DMS114 treated with DMSO at 0.1 percent for 48 hours (cell line): Measurements from ENCODE around the gene C1GALT1C1.
"Not testable (repeated sequence)": the region's sequence is repeated elsewhere in the genome, so short reads cannot be mapped to it uniquely, and the experiment has no call there.

Experiments used
- DNase-seq: peaks from one replicate; lab custom pipeline; 2025; ENCODE audit not compliant: unreplicated experiment; lab: John Stamatoyannopoulos, UW

Gene C1GALT1C1

GRCh38 chrX:120629667-120630537 is at the start of gene C1GALT1C1:
C1GALT1C1 (minus strand) TSS chrX:120630054; CDS start chrX:120627166, 2,888 bp downstream.
- DNase-seq, result peak; percentile 79

DNA sequence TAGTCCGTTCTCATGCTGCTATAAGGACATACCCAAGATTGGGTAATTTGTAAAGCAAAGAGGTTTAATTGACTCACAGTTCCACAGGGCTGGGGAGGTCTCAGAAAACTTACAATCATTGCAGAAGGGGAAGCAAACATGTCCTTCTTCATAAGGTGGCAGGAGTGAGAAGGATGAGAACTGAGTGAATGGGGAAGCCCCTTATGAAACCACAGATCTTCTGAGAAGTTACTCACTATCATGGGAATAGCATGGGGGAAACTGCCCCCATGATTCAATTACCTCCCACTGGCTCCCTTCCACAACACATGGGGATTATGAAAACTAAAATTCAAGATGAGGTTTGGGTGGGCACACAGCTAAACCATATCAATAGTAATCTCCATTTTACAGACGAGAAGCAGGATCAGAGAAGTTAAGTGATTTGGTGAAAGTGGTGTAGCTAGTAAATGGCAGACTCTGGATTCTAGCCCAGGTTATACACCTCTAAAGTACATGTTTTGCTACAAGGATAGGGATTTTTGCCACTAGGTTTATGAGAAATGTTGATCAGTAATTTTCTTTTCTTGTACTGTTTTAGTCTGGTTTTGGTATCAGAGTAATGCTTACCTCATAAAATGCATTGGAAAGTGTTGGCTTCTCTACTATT is 47.3 kb upstream of the C1GALT1C1 start:
- no peak for DNase-seq

- DNase-seq, result no peak
Measured at GRCh38 chrX:120672841-120673530, 43.1 kb upstream of the C1GALT1C1 start.

DNA sequence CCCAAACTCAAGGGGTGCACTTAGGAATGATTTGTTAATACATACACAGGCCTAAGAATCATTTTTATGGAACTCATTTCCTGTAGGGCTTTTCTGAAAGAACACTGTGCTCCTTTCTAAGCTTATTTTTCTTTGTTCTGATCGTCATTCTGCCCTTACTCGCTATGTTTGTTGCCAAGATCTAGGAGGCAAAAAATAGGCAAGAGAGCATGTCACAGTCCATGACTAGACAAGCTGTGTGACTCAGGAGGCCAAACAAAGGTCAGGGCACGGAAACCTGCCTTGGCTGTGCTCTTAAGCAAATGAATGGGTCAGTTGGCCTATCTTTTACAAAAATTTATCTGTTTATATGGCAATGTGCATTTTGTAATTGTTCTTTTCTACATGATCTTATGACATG is 42.5 kb upstream of the C1GALT1C1 start:
- DNase-seq, result no peak

DNA sequence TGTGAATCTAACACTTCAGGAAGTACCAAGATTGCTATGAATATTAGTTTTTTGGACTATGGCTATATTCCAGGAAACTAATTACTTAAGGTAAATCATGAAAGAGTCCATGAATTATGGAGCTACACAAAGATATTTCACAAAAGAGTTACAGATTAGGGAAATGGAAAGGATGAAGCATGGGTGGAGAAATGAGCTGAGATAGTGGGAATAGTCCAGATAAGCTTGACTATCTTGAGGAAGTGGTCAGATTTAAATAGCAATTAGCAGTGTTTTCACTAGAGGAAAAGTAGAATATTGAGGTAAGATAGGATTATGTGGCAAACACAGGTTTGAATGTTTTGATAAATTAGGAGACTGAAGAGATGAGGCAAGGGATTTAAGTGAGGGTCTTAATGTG is 42.1 kb upstream of the C1GALT1C1 start:
- no peak for DNase-seq

DNA sequence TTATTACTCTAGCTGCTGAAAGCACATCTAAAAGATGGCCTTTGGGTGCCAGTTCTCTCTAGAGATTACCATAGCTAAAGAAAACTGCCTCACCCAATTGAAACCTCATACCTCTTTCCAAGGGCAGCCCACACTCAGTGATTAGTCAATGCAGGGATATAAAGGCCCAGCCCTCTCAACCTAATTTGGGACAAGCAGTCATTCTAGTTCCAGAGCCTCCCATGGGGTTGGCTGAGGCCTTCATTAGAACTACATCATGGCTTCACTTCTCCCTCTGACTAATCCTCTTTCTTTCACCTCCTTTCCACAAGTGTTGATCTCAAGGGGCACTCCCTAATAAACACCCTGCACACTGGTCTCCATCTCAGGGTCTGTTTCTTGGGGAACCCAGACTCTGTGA is 38.5 kb upstream of the C1GALT1C1 start:
- DNase-seq, result no peak

GRCh38 chrX:120664535-120664934 is 34.7 kb upstream of the C1GALT1C1 start:
- DNase-seq, result not testable (repeated sequence)

GRCh38 chrX:120664081-120664480 is 34.2 kb upstream of the C1GALT1C1 start:
- peak; percentile 0 for DNase-seq

- DNase-seq, result no peak
Measured at GRCh38 chrX:120662662-120663061, 32.8 kb upstream of the C1GALT1C1 start.

DNA sequence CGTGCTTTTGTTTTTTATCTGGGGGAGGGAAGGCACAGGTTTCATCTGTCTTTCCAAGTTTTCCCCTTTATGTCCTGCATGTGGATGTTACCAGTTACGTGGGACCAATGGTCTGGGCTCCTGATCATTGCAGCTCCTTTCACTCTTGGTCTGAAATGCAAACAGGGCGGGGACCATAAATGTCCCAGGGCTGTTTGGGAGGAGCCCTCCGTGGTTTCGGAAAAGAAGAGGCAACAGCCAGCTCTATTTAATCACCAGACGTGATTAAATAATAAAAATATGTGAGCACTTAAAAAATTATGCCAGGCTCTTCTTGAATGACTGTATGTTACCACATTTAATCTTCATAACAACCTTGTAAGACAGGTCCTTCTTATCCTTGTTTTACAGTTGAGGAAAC is 30.8 kb upstream of the C1GALT1C1 start:
- DNase-seq, result no peak

DNA sequence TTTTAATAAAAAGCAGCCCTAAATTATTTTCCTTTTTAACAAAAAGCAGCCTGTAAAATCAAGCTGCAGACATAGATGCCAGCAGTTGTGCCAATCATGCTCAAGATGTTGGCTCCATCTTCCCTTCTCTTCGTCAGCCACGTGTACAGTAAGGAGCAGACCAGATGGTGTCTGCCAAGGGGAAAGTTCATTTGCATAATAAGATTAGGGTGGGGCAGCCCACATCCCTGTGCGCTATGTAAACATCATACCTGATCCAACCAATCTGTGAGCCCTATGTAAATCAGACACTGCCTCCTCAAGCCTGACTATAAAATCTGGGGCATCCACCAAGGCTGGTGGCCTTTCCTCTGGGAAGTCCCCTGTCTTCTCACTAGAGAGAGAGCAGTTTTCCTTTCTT is 23.1 kb upstream of the C1GALT1C1 start:
- no peak for DNase-seq

DNA sequence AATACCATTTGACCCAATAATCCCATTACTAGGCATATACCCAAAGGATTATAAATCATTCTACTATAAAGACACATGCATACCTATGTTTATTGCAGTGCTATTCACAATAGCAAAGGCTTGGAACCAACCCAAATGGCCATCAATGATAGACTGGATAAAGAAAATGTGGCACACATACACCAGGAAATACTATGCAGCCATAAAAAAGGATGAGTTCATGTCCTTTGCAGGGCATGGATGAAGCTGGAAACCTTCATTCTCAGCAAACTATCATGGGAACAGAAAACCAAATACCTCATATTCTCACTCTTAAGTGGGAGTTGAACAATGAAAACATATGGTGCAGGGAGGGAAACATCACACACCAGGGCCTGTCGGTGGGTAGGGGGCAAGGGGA is 22.4 kb upstream of the C1GALT1C1 start:
- DNase-seq, result not testable (repeated sequence)

- no peak for DNase-seq
Measured at GRCh38 chrX:120647127-120647526, 17.3 kb upstream of the C1GALT1C1 start.

DNA sequence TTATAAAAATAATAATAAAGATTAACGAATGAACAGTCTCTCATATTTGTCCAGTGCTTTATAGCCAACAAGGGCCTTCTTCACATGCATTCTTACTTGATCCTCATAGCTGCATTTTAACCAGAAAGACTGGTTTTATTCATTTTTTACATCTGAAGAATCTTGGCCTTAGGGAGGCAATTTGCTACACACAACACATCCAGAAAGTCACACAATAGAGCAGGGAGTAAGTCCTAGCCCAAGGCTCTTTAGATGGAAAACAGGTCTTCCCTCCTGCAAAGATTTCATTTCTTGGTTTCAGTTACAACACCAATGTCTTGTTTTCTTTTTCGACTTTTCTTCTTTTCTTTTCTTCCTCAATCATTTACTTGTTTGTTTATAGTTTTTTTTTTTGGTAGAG is 13.0 kb upstream of the C1GALT1C1 start:
- no peak for DNase-seq

GRCh38 chrX:120638619-120639018 is 8.8 kb upstream of the C1GALT1C1 start:
- DNase-seq, result no peak

DNA sequence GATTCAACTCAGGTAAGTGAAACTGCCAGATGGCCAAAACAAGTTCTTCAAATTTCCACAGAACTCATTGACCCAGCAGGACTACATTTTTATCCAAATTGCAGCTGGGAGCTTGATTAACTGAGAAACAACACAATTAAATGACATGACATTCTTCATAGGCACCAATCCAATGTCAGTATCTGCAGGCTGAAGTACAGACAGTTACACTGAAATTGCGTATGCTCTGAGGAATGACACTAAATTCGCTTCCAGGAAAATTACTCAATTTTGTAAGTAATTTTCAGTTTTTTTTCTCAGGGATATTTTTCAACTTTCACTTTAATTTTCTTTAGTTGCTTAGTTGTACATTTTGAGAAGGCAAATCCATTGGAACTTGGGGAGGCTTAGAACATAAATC is 4.5 kb downstream of the C1GALT1C1 start:
- DNase-seq, result no peak

- DNase-seq, result no peak
Measured at GRCh38 chrX:120617996-120618630, 11.7 kb downstream of the C1GALT1C1 start.

- DNase-seq, result no peak
Measured at GRCh38 chrX:120614816-120615215, 15.0 kb downstream of the C1GALT1C1 start.

- DNase-seq, result no peak
Measured at GRCh38 chrX:120612086-120612485, 17.8 kb downstream of the C1GALT1C1 start.

DNA sequence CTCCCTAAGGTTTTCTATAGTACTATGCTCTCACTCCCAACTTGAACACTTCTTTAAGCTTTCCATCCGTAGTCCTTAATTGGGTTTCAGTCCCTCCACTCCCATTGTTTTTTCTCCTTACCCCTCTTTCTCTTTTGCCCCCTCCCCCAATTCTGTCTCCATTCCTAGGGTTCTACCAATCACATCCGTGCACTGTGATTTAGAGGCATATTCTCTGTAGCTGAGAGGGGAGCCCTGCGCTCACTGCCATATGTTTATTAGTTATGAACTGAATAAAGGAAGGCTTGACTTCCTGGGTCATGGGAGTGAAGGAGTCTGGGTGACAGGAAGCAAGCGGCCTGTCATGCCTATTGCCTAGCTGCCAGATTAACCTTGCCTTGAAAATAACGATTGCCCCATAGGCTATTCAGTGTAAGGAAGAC is 25.5 kb downstream of the C1GALT1C1 start:
- DNase-seq, result no peak

DNA sequence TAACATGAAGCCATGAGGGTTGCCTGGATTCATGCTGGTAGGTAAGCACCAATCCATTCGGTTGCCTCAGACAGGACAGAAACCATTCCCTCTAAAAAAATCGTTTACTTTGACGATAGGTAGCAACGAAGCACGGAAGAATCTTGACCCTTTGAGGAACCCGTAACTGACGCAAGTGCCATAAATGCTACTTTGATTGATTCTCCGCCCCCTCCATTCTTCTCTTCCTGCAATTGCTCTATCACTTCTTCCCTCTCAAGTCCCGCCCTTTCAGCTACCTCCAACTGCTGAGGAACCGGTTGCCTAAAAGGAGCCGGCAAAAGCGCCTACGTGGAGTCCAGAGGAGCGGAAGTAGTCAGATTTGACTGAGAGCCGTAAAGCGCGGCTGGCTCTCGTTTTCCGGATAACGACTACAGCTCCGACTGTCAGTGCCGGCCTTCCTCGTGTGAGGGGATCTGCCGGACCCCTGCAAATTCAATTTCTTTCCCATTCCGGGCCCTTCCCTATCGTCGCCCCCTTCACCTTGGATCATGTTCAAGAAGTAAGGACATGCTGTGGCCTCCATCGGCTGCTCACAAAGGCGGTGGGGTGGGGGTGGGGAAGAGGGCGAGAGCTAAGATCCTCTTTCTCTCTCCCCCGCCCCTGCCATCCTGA is 26.0 kb downstream of the C1GALT1C1 start, which contains the start of gene MCTS1:
TSS of gene MCTS1 (plus strand) at position 395 of the 654 bp plus-strand sequence. CDS start at position 531, 136 bp downstream.
- peak; percentile 88 for DNase-seq
